HG03159 (cell line): ENCODE measurements around the gene MRPL49.
A peak's percentile ranks its signal among the peaks of the same experiment; 100 is the strongest.
"Not testable (repeated sequence)": the region's sequence is repeated elsewhere in the genome, so short reads cannot be mapped to it uniquely, and the experiment has no call there.

Source experiments
- ATAC-seq: cut with Tn5 transposase; IDR thresholded peaks from one replicate; pipeline ENCODE4 v1.9.1; 2021; ENCODE audit warnings: mild to moderate bottlenecking, moderate library complexity; ENCODE audit not compliant: unreplicated experiment

MRPL49 gene

DNA sequence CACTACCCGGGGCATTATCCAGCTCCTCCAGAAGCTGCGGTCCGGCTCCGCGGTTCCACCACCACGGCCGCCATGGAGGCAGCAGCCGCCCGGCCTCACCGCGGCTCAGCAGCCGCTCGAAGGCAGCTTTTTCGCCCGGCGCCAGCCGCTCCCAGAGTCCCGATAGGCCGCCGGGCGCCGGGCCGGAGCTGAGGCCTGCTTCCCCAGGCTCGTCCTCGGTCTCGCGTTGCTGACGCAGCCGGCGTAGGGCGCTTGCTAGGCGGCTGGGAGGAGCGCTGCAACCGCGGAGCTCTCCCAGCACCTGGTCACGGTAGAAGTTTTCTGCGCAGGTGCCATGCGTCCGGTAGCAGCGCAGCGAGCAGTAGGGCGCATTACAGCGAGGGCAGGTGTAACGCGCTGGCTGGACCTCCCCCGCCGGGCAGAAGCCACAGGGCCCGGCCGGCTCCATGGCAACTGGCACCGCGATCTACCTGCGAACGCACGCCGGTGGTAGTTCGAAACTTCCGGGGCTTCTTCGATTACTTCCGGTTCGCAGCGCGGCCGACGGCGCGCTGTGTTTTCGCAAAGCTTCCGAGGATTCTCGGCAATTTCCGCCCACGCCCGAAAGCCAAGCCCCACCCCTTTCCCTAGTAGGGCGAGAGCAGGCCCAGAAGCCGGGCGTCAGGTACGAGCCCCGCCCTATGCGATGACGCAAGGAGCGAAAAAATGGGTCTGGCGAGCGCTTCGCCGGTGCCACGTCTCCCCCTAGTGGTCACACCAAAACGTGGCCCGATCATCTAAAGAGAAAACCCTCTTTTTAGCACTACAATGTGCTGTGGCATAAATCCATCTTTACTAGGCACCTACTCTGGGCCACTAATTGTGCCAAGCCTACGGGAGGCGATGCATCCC is 4.7 kb upstream of the MRPL49 start, which contains the start of gene ZNHIT2:
Gene ZNHIT2, minus strand, starts transcription at position 496 of the 891 bp plus-strand sequence. Its CDS starts 48 bp downstream, at position 448.
- peak; percentile 51 for ATAC-seq

DNA sequence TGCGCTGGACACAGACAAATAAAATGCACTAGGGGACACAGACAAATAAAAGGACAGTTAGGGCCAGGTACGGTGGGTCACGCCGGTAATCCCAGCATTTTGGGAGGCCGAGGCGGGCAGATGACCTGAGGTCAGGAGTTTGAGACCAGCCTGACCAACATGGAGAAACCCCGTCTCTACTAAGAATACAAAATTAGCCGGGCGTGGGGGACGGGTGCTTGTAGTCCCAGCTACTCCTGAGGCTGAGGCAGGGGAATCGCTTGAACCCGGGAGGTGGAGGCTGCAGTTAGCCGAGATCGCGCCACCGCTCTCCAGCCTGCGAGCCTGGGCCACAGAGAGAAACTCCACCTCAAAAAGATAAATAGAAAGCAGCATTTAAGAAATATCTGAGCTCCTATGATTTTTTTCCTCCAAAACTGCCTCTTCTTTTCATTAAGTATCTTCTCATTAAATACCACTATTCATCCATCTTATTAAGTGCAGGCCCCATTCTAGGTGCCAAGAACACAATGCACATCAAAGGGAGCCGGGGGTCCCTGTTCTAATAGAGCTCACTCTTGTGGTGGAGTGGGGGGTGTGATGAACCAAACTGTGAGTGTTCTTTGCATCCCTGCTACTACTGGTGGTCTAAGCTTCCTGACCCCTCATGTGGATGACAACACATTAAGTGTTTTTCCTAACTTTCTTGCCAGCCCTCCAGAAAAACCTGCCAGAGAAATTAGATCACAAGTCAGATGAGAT is 3.9 kb upstream of the MRPL49 start:
- ATAC-seq = no peak

DNA sequence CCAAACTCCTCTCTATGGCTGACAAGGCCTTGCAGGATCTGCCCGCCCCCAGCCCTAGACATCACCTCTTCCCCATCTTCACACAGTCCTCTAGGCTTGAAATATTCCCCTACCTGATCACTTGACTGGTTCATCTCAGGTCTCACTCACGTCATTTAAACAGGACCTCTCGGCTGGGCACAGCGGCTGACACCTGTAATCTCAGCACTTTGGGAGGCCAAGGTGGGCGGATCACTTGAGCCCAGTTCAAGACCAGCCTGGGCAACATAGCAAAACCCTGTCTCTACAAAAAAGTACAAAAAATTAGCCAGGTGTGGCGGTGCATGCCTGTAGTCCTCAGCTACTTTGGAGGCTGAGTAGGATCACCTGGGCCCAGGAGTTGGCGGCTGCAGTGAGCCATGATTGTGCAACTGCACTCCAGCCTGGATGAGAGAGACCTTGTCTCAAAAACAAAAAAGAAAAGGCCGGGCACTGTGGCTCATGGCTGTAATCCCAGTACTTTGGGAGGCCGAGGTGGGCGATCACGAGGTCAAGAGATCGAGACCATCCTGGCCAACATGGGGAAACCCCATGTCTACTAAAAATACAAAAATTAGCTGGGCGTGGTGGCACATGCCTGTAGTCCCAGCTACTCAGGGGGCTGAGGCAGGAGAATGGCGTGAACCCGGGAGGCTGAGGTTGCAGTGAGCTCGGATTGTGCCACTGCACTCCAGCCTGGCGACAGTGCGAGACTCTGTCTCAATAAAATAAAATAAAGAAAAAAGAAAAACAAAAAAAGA is 3.0 kb upstream of the MRPL49 start:
- not testable (repeated sequence) for ATAC-seq

DNA sequence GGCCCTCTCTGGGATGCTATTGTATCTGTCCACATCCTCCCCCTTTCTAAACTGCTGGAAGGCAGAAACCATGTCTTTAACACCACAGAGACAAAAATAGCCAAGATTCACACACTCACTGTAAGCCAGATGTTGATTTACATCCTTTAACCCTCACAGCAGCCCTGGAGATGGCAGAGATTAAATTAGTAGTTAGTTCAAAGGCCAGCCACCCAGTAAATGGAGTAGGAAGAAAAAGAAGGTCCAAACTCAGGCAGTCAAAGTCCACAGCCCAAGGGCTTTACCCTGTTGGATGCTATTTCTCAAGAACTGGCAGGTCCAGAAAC is 2.5 kb upstream of the MRPL49 start:
- no peak for ATAC-seq

DNA sequence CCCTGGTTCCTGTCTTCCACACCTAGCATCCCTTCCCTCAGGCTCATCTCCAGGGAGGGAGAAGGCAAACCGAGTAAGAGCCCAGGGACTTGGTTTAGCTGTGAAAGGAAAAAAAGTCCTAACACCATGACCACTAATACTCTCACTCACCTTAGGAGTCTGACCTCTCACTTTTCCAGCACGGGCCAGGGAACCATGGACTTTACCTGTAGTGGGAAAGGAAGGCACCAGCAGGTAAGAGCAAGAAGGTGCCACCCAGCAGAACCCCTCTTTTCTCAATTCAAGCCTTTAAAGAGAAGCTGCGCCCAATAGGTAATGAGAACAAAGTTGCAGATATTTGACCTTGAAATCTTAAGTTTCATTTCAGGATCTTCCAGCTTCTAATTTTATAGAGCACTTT is 1.3 kb upstream of the MRPL49 start:
- no peak for ATAC-seq

DNA sequence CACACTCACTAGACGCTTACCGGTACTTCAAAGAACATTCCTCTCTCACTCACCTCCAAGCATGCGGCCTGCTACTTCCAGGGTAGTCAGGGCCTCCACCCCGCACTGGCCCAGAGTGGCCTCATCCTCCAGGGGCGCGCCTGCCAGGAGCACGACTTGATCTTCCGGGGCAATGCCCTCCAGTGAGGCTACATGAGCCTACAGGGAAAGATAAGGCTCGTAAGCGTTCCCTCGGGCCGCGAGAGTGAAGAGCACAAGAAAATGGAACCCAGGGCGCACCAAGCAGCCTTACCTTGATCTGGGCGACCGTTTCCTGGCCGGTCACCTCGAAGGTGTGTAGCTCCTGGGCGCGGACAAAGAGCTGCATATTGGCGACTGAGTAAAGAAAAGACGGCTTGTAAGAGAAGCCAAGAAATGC is 665 bp upstream of the MRPL49 start:
- ATAC-seq = no peak

DNA sequence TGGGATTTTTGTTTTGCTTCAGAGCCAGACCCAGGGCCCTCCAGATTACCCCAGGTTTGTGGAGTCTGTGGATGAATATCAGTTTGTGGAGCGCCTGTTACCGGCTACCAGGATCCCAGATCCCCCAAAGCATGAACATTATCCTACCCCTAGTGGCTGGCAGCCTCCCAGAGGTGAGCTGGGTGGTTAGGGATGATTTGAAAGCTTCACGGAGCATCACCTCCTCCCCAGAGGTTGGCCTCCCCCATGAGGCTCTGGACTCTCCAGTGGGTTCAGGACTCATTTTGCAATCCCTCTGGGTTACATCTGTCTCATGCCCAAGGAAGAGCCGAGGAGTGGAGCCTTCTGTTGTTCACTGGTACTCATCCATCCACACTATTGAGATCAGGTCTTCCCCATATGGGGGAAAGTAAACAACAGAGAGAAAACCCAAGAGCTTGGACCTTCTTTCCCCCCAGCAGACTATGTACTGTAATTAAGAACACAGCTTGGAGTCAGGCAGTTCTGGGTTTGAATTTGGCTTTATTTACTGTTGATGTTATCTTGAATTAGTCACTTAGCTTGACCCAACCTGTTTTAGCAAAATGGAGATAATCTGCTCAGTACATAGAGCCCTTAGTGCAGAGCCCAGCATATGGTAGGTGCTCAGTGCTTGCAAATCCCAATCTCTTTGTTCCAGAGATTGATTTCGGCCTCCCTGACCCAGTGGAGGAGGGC is 2.5 kb downstream of the MRPL49 start:
- ATAC-seq = no peak

DNA sequence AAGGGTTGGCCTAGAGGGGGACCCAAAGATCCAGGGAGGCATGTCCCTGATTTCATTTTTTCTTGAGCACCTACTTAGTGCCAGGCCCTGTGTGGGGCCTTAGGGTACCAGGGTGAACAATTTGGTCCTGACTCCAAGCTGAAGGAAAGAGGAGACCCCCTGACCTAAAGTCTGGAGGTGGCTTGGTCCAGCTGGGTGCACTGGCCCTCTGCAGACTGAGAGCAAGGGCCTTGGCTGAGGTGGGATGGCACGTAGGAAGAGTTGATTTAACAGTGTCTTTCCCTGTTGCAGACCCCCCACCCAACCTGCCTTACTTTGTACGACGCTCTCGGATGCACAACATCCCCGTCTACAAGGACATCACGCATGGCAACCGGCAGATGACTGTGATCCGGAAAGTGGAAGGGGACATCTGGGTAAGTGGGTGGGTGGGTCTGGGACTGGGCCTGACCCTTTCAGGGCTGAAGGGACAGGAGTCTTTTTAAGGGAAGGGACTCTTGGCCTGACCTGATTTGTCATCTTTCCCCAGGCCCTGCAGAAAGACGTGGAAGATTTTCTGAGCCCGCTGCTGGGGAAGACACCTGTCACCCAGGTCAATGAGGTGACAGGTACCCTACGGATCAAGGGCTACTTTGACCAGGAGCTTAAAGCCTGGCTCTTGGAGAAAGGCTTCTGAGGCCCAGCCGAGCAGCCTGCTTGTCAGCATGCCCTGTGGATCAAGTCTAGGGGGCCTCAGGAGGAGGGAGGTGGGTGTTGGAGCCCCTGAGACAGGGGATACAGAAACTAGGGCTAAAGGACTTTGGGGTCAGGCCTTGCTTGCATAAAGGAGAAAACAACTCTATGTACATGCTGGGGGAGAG is 3.3 kb downstream of the MRPL49 start:
- no peak for ATAC-seq

DNA sequence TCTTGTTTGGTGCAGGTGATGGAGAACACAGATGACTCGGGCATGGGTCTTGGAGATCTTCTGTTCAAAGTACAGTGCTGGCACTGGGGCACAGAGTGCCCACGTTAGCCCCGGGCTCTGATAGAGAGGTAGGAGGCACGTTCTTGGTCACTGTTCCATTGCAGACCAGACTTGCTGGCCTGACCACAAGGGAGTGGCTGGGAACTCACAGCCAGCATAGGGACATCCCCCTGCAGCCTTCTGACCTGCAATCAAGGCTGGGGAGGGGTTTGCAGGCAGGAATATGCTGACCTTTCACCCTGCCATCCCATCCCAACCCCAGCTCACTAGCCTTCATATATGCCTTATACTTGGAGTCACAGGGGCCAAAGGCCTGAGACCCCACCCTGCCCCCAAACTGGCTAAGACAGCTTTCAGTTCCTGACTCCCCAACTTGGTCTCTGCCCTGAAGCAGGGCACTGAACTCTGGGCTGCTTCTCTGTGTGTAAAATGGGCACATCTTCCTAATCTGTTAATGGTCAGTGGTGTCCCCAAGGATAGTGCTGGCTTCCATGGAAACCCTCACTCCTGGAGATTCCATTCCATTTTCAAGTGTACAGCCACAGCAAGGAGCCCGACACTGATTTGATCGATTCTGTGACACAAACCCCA is 4.6 kb downstream of the MRPL49 start:
- ATAC-seq = no peak

DNA sequence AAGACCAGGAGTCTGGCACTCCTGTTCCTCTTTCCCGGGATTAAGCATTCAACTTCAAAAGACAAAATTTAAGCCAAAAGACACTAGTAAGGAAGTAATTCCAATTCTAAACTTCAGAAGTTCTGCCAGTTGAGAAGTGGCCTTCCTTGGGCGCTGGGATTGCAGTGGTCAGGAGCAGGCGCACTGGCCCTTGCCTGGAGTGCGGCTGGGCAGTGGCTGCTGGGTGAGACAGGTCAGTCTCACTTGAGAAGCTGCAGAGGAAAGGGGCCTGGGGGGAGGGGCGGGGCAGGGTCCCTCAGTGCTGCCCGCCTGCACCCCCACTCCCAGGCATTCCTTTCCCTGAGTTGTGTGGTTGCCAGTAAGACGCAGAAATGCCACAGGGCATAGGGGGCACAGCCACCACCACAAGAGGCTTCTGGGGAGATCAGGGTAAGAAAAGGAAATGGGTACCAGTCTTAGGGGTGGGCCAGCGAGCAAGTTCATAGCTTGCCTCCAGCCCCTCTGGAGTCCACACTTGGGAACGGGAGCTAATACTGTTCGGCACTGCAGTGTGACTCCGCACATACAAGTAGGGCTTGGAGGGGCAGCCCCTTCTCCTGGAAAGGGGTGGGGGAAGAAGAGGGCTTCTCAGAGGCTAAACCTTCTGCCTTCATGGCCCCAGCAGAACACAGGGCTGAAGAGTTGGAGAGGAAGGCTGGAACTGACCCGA is 5.5 kb downstream of the MRPL49 start:
- no peak for ATAC-seq

DNA sequence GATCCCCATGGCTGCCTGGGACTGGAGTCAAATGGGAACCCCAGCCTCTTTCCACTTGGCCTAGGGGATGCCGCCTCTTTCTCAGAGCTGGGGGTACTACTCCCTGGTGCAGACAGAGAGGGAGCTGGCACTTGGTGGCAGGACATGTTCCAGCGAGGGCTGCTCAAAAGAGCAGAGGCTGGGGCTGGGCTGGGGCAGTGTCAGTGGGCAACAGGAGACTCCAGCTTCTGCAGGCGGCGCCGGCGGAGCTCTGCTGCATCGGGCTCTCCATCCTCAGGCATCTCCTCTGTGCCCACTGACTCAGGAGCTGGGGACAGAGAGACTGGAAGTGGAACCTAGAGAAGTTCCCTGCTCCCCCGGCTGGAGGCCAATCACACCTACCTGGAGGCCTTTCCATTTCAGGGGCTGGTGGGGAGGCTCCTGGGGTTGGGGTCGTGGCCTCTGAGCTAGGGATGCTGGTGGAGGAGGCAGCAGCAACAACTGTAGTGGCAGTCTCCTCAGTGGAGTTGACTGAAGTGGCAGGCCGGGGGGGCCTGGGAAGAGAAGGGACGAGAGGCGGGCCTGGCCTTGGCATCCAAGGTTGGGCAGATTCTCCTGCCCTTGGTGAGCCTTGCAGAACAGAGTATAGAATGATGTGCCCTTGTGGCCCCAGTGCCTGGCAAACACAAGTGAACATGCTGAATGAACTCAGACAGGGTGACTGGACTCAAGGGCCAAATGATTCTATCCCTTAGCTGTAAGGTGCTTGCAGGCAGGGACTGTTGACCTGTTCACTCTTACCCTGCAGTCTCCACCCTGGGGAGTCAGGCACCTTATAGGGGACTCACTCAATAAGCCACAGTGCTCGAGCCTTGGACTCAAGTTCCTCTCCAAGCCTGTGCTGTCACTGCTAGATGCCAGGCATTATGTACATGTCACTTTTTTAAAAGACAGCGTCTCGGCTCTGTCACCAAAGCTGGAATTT is 6.3 kb downstream of the MRPL49 start:
- ATAC-seq = no peak

DNA sequence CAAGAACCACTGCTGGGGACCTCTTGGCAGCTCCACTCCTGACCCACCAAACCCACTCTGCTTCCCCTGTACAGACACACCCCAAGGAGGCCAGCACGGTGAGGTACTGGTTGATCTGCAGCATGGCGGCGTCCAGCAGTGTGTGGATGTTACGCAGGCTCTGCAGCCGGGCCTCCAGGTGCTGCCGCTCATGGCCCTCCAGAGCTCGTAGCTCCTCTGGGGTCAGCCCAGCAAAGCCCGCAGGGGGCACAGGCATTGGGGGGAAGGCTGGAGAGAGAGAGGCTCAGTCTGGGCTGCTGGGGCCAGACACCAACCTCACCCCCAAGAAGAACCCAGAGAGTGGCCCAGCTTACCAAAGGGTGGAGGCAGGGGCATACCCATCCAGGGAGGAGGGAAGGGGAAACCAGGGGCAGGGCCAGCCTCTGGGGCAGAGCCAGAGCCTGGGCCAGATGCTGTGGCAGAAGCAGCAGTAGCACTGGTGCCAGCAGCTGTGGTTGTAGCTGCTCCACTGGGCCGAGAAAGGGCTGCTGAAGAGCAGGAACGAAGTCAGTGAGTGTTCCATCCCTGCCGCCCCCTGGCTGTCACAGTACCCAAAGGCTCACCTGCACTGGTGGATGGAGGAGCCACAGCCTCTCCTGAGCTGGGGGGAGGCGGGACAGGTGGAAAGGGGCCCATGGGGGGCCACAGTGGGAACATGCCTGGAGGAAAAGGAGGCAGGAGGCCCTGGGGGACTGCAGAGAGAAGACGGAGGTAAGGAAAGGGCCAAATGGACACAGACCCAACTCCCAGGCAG is 7.7 kb downstream of the MRPL49 start:
- no peak for ATAC-seq

DNA sequence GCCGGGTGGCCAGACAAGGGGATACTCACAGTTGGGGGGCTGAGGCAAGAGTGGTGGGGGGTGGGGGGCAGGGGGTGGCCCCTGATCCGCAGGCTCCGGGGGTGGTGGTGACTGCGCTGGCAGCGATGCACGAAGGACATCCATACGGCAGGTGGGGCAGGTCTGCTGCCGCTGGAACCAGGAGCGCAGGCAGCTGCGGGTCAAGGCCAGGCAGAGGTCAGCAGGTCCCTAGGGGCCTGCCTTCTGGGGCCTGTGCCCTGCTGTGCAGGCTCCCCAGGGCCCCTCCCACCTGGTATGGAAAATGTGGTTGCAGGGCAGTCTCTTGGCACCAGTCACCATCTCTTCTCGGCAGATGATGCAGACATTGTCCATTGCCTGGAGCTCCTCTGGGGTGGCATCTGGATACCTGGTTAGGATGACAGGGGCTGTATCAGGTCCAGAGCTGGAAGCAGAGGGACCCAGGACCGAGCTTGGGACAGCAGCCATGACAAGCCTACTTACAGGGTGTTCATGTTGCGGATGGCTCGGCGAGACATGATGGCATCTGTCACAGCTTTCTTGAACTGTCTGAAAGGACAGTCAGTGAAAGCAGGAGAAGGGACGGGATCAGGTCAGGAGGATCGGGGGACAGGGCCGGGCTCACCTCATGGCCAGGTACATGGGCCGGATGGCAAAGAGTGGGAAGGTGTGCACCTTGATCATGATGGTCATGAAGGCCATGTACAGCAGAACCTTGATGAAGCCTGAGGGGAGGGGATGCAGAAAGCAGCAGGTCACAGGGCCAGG is 8.7 kb downstream of the MRPL49 start:
- no peak for ATAC-seq

DNA sequence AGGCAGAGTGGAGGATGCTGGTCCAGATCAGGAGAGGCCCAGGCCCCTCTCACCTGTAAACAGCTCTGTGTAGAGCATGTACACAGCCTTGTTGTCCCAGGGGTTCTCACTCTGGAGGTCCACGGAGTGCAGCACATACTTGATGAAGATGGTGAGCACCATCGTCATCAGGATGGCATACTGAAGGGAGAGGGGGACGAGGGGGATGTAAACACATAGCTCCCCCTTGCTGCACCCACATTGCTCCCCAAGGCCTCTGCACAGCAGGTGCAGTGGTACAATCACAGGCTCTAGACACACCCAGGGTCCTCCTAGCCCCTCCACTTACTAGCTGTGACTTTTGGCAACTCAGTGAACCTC is 9.3 kb downstream of the MRPL49 start:
- ATAC-seq = no peak

DNA sequence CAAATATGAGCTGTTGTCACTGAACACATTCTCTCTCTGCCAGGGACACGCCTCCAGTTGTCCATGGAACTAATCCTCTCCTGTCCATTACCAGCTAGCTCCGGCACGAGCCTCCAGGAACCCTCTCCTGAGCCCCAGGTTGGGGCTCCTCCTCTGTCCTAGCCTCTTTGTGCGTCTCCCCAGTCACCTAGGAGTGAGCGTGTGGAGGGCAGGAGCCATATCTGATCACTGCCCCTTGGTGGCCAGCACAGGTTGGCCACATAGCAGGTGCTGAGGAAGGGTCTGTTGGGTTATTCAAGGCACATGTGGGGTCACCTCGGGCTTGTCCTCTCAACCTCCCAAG is 9.7 kb downstream of the MRPL49 start:
- ATAC-seq = no peak
